CD14-positive monocyte (primary cell): ENCODE results near the gene DRC1. TPM values are rescaled to one million over a fixed set of nuclear protein-coding genes. Genes with fewer than 3 reads are reported as not detected.

Experiments
- DNase-seq, 3 donors: peaks; one replicate each; pipeline ENCODE4 v3.0.0-alpha.2; 2011 to 2022
- H2AFZ ChIP-seq: 2 replicates; pipeline ENCODE4 v1.6.0; 2012; ENCODE audit warnings: mild to moderate bottlenecking, low read depth, low read length, inconsistent platforms; ENCODE audit not compliant: insufficient read depth, poor library complexity, severe bottlenecking
- H3K27ac ChIP-seq, 2 donors: 1 replicate in 1 of 2; 2 replicates in 1 of 2; pipeline ENCODE4 v1.5.1; 2012 to 2013; ENCODE audit warnings: low read length in 2 of 2, control low read depth in 1 of 2, inconsistent platforms in 1 of 2, low read depth in 1 of 2, mild to moderate bottlenecking in 1 of 2
- H3K27me3 ChIP-seq, 2 donors: one replicate each; pipeline versions ENCODE4 v1.6.0 to v1.6.1; 2011 to 2013; ENCODE audit warnings: low read length in 2 of 2; ENCODE audit not compliant: control insufficient read depth in 2 of 2, insufficient read depth in 2 of 2
- H3K36me3 ChIP-seq, 2 donors: replicated peaks in 1 of 2; 1 replicate in 1 of 2; 2 replicates in 1 of 2; pipeline versions ENCODE4 v1.5.1 to v1.6.1; 2012 to 2013; ENCODE audit warnings: low read length in 2 of 2, control low read depth in 1 of 2, inconsistent platforms in 1 of 2, mild to moderate bottlenecking in 1 of 2; ENCODE audit not compliant: insufficient read depth in 2 of 2, control insufficient read depth in 1 of 2
- H3K4me1 ChIP-seq, 2 donors: 1 replicate in 1 of 2; 2 replicates in 1 of 2; pipeline versions ENCODE4 v1.5.1 to v1.6.1; 2012 to 2013; ENCODE audit warnings: low read length in 2 of 2, control low read depth in 1 of 2, inconsistent platforms in 1 of 2, mild to moderate bottlenecking in 1 of 2, moderate library complexity in 1 of 2; ENCODE audit not compliant: insufficient read depth in 2 of 2, control insufficient read depth in 1 of 2
- H3K4me2 ChIP-seq: replicated peaks from 2 replicates; pipeline ENCODE3; 2012; ENCODE audit warnings: low read length, moderate library complexity, mild to moderate bottlenecking; ENCODE audit not compliant: poor library complexity, severe bottlenecking; ENCODE audit errors: extremely low read depth
- H3K4me3 ChIP-seq, 3 experiments: fragments of 200-600 bp in 1 of 3; sonication (generic) in 1 of 3; replicated peaks in 1 of 3; 1 replicate in 2 of 3; 2 replicates in 1 of 3; pipeline ENCODE4 v1.5.1; 2011 to 2013; ENCODE audit warnings: low read length in 3 of 3, mild to moderate bottlenecking in 3 of 3, control low read depth in 2 of 3, low read depth in 2 of 3, inconsistent platforms in 1 of 3, moderate library complexity in 1 of 3
- H3K79me2 ChIP-seq: 2 replicates; pipeline ENCODE4 v1.6.0; 2012; ENCODE audit warnings: mild to moderate bottlenecking, control low read depth, inconsistent platforms, low read length, moderate library complexity; ENCODE audit not compliant: insufficient read depth
- H3K9ac ChIP-seq: 2 replicates; pipeline ENCODE4 v1.6.0; 2017; ENCODE audit warnings: low read length, mild to moderate bottlenecking; ENCODE audit not compliant: insufficient read depth, poor library complexity, severe bottlenecking
- H3K9me3 ChIP-seq, 2 donors: replicated peaks in 1 of 2; 1 replicate in 1 of 2; 2 replicates in 1 of 2; pipeline versions ENCODE4 v1.5.1 to v1.6.1; 2012 to 2013; ENCODE audit warnings: low read length in 2 of 2, control low read depth in 1 of 2; ENCODE audit not compliant: control insufficient read depth in 1 of 2, insufficient read depth in 1 of 2
- H4K20me1 ChIP-seq: 2 replicates; pipeline ENCODE4 v1.6.0; 2012; ENCODE audit warnings: mild to moderate bottlenecking, low read length, control low read depth, moderate library complexity; ENCODE audit not compliant: insufficient read depth
- H3K27ac Mint-ChIP-seq, 7 donors: one replicate each; pipeline ENCODE4 v1.8.0; 2020; ENCODE audit warnings: mild to moderate bottlenecking in 7 of 7, mixed read lengths in 7 of 7, moderate library complexity in 6 of 7, inconsistent platforms in 2 of 7
- H3K27me3 Mint-ChIP-seq, 3 donors: one replicate each; pipeline ENCODE4 v1.8.0; 2021 to 2022; ENCODE audit warnings: low read depth in 3 of 3, mild to moderate bottlenecking in 3 of 3, mixed read lengths in 3 of 3, moderate library complexity in 3 of 3, inconsistent platforms in 1 of 3
- H3K36me3 Mint-ChIP-seq, 2 donors: one replicate each; pipeline ENCODE4 v1.8.0; 2020; ENCODE audit warnings: mixed read lengths in 2 of 2, inconsistent platforms in 1 of 2, mild to moderate bottlenecking in 1 of 2
- H3K4me1 Mint-ChIP-seq: one replicate; pipeline ENCODE4 v1.8.0; 2020; ENCODE audit warnings: mild to moderate bottlenecking, mixed read lengths
- H3K4me3 Mint-ChIP-seq, 2 donors: one replicate each; pipeline ENCODE4 v1.8.0; 2020; ENCODE audit warnings: mild to moderate bottlenecking in 2 of 2, mixed read lengths in 2 of 2, moderate library complexity in 1 of 2
- H3K9me3 Mint-ChIP-seq, 7 donors: one replicate each; pipeline ENCODE4 v1.8.0; 2020 to 2022; ENCODE audit warnings: mixed read lengths in 7 of 7, mild to moderate bottlenecking in 6 of 7, moderate library complexity in 6 of 7, inconsistent platforms in 2 of 7
- CTCF ChIP-seq: fragments of 200-600 bp; IDR thresholded peaks from one replicate; pipeline ENCODE4 v1.8.0; 2022; ENCODE audit warnings: antibody characterized with exemption, mild to moderate bottlenecking
- WGBS: methylation state at CpG from one replicate; pipeline ENCODE4 v1.1.5; 2013; ENCODE audit warnings: missing lambda C conversion rate; ENCODE audit not compliant: insufficient coverage; 5-methylcytosine and 5-hydroxymethylcytosine counted together
- intact Hi-C, 2 donors: fragments of 100-400 bp; cut with micrococcal nuclease; formaldehyde crosslinking; loops; one replicate each; pipeline versions ENCODE4 v1.15.0 to v1.15.1; 2023
- polyA plus RNA-seq, 3 donors: library from polyadenylated mRNA; depleted of rRNA in 1 of 3; unstranded in 2 of 3; stranded (reverse) in 1 of 3; fragments of 300-500 nt in 2 of 3; fragments of >200 nt in 1 of 3; fragmentation: Illumina TruSeq in 2 of 3; gene quantifications; 1 replicate in 2 of 3; 2 replicates in 1 of 3; pipeline ENCODE4 v1.2.3, GENCODE V29; 2012 to 2021

Gene DRC1
- polyA plus RNA-seq, 3 donors = not detected

- no peak for TF ChIP-seq CTCF
- peaks cover 9 to 17% of the 10 kb centered on the region in 2 donors for H3K4me1 ChIP-seq
- no peaks in the 10 kb centered on the region for H3K36me3 ChIP-seq
- peak overlapping the region; percentile 49 to 83 for H3K27ac ChIP-seq
- Mint-ChIP-seq H3K27me3 (peaks cover 2 to 3% (median 3%) of the 10 kb centered on the region in 3 donors), H3K4me3 (peak overlapping the region; percentile 73 to 88), H3K36me3 (no peaks in the 10 kb centered on the region), H3K27ac (peak overlapping the region; percentile 77 to 92 (median 87)), H3K4me1 (peaks cover 23% of the 10 kb centered on the region), H3K9me3 (peaks cover 0 to 4% (median 2%) of the 10 kb centered on the region in 7 donors)
- intact Hi-C loops = no loop called here
- no CpG with 5 or more reads among the region's 10 CpGs for WGBS
- DNase-seq = peak; percentile 36 to 65 (median 44)
- no peaks in the 10 kb centered on the region for H3K9me3 ChIP-seq
- H3K4me2 ChIP-seq = peak overlapping the region; percentile 69
- H3K4me3 ChIP-seq = peak overlapping the region; percentile 36 to 96 (median 75)
- H3K27me3 ChIP-seq = no peaks in the 10 kb centered on the region
- H3K9ac ChIP-seq = peak overlapping the region; percentile 38
- H2AFZ ChIP-seq = peak overlapping the region; percentile 80
- H3K79me2 ChIP-seq = no peaks in the 10 kb centered on the region
- H4K20me1 ChIP-seq = no peaks in the 10 kb centered on the region
Measured at GRCh38 chr2:26412091-26412673, 10.5 kb downstream of the DRC1 start.

- Histone ChIP-seq H4K20me1 (no peaks in the 10 kb centered on the region), H3K27me3 (no peaks in the 10 kb centered on the region), H3K9ac (no peak overlapping the region), H2AFZ (no peak overlapping the region), H3K4me2 (no peak overlapping the region), H3K4me3 (no peak overlapping the region), H3K4me1 (peaks cover 9 to 17% of the 10 kb centered on the region in 2 donors), H3K9me3 (no peaks in the 10 kb centered on the region), H3K36me3 (no peaks in the 10 kb centered on the region), H3K27ac (no peak overlapping the region), H3K79me2 (no peaks in the 10 kb centered on the region)
- Mint-ChIP-seq H3K4me3 (no peak overlapping the region), H3K27me3 (peaks cover 0 to 2% (median 0%) of the 10 kb centered on the region in 3 donors), H3K36me3 (no peaks in the 10 kb centered on the region), H3K4me1 (peaks cover 23% of the 10 kb centered on the region), H3K9me3 (peaks cover 0 to 4% (median 2%) of the 10 kb centered on the region in 7 donors), H3K27ac (no peak overlapping the region)
- no peak for DNase-seq
- 100% methylated on average over 3 of the region's 3 CpGs for WGBS
- intact Hi-C loops = no loop called here
- TF ChIP-seq CTCF = no peak
Measured at GRCh38 chr2:26414311-26414710, 12.6 kb downstream of the DRC1 start.
